ENCODE measurements around the gene PLOD1. TPM values are rescaled to one million over a fixed set of nuclear protein-coding genes. Genes with fewer than 3 reads are reported as not detected.

Gene PLOD1
- total RNA-seq, 4 donors from 2014 or later, result 28.8 to 56.3 (median 41.2) TPM

DNA sequence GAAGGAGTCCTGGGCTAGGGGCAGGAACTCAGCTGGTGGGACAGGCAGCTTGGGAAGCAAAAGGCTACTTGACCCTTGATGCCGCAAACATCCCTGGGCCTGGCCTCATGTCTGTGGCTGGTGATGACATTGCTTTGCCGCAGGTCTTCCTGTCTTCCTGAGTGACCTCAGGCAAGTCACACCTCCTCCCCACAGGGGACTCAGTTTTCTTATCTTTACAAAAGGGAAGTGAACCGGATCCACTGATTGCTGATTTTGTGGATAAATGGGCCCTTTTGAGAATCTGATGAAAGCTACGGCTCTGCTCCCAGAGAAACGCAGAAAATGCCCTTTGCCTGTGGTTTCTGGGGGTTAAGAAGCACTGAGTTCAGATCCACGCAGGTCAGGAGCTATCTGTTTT lies 20.7 kb downstream of the PLOD1 start:
- Histone ChIP-seq H3K4me1 (peaks cover 0 to under 1% (median 0%) of the 10 kb centered on the region in 4 donors), H3K27me3 (no peaks in the 10 kb centered on the region), H3K36me3 (peaks cover 0 to 8% (median 2%) of the 10 kb centered on the region in 4 donors), H3K9me3 (no peaks in the 10 kb centered on the region), H3K4me3 (no peak overlapping the region), H3K27ac (no peak overlapping the region)
- TF ChIP-seq EP300 (IDR thresholded peaks at IDR 0.05; ENCODE audit: low read depth) (no peak), POLR2AphosphoS5 (IDR thresholded peaks at IDR 0.05) (no peak), POLR2A (IDR thresholded peaks at IDR 0.05) (no peak)
- TF ChIP-seq, protein P1, sequence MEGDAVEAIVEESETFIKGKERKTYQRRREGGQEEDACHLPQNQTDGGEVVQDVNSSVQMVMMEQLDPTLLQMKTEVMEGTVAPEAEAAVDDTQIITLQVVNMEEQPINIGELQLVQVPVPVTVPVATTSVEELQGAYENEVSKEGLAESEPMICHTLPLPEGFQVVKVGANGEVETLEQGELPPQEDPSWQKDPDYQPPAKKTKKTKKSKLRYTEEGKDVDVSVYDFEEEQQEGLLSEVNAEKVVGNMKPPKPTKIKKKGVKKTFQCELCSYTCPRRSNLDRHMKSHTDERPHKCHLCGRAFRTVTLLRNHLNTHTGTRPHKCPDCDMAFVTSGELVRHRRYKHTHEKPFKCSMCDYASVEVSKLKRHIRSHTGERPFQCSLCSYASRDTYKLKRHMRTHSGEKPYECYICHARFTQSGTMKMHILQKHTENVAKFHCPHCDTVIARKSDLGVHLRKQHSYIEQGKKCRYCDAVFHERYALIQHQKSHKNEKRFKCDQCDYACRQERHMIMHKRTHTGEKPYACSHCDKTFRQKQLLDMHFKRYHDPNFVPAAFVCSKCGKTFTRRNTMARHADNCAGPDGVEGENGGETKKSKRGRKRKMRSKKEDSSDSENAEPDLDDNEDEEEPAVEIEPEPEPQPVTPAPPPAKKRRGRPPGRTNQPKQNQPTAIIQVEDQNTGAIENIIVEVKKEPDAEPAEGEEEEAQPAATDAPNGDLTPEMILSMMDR (IDR thresholded peaks at IDR 0.05), result no peak
- intact Hi-C loops (cut with DNase I; ENCODE audit: low total_unique reads), result no loop called here
- WGBS, 2 donors (ENCODE audit: low coverage in 1 of 2), result 92 to 100% methylated on average over 2 to 6 of the region's 6 CpGs
- no peak for DNase-seq
- in situ Hi-C loops (cut with MboI; ENCODE audit: low pct_ligation_motif_present in 1 of 4, low pct_unique_long_range_greater_than_20kb in 1 of 4, low sequenced_read_pairs in 3 of 4), result loop anchor here in 3 of 4 donors (25.0 kb wide), 1 partner anchor 118 kb away; the partner anchor contains the start of gene NPPA (in 3 of the 3)

DNA sequence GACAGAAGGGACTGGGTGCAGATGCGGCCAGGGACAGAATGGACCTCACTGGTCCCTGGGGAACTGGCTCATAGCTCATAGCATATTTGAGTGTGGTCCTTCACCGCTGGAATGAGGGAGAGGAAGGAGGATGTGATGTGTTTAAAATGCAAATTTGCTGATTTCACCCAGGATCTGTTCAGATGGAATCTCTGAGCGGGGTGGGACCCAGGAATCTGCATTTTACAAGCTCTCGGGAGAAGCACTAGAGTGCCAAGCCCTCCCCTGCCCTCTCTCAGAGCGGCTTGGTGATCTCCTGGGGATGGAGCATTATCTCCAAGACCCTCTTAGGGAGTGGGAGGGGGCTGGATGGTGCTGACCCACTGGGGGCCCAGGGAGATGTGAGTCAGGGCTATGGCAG lies 22.9 kb downstream of the PLOD1 start:
- H3K27me3 ChIP-seq, result no peaks in the 10 kb centered on the region
- no peak overlapping the region for H3K4me3 ChIP-seq
- intact Hi-C loops (cut with DNase I; ENCODE audit: low total_unique reads) (no loop called here), in situ Hi-C loops (cut with MboI; ENCODE audit: low pct_ligation_motif_present in 1 of 4, low pct_unique_long_range_greater_than_20kb in 1 of 4, low sequenced_read_pairs in 3 of 4) (loop anchor here in 3 of 4 donors (25.0 kb wide), 1 partner anchor 120 kb away; the partner anchor contains the start of gene NPPA (in 3 of the 3))
- 88% methylated on average over 5 of the region's 5 CpGs; no CpG with 5 or more reads in 1 of the 2 donors for WGBS, 2 donors (ENCODE audit: low coverage in 1 of 2)
- H3K27ac ChIP-seq, result no peak overlapping the region
- H3K36me3 ChIP-seq, result peaks cover 0 to 8% (median 2%) of the 10 kb centered on the region in 4 donors
- H3K9me3 ChIP-seq, result no peaks in the 10 kb centered on the region
- TF ChIP-seq, protein P1 (IDR thresholded peaks at IDR 0.05), result no peak
- TF ChIP-seq POLR2A (IDR thresholded peaks at IDR 0.05) (no peak), POLR2AphosphoS5 (IDR thresholded peaks at IDR 0.05) (no peak), EP300 (IDR thresholded peaks at IDR 0.05; ENCODE audit: low read depth) (no peak)
- H3K4me1 ChIP-seq, result peaks cover 10 to 16% (median 12%) of the 10 kb centered on the region in 4 donors
- no peak for DNase-seq

DNA sequence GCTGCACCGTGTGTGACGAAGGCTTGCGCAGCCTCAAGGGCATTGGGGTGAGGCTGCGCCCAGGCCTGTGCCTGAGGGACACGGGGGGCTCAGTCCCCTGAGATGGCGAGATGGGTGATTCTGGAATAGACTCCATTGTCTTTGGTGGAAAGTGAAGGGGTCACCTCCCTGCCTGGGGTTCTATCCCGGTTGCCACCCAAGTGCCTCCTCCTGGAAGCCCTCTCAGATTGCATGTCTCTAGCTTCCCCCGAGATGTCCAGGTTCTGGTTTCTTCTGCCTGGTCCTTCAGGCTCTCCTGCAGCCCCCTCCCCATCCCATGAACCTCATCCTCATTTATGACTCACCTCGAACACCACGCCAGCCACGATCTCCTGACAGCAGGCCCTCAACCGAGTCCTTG lies 23.4 kb downstream of the PLOD1 start:
- H3K27me3 ChIP-seq, result no peaks in the 10 kb centered on the region
- intact Hi-C loops (cut with DNase I; ENCODE audit: low total_unique reads), result no loop called here
- DNase-seq, result no peak
- no peak overlapping the region for H3K4me3 ChIP-seq
- H3K36me3 ChIP-seq, result peaks cover 0 to 8% (median 2%) of the 10 kb centered on the region in 4 donors
- H3K4me1 ChIP-seq, result peaks cover 10 to 16% (median 12%) of the 10 kb centered on the region in 4 donors
- WGBS, 2 donors (ENCODE audit: low coverage in 1 of 2), result 96% methylated on average over 12 of the region's 12 CpGs; no CpG with 5 or more reads in 1 of the 2 donors
- in situ Hi-C loops (cut with MboI; ENCODE audit: low pct_ligation_motif_present in 1 of 4, low pct_unique_long_range_greater_than_20kb in 1 of 4, low sequenced_read_pairs in 3 of 4), result loop anchor here in 3 of 4 donors (25.0 kb wide), 1 partner anchor 121 kb away; the partner anchor contains the start of gene NPPA (in 3 of the 3)
- no peak overlapping the region for H3K27ac ChIP-seq
- TF ChIP-seq EP300 (IDR thresholded peaks at IDR 0.05; ENCODE audit: low read depth), result no peak
- TF ChIP-seq, protein P1 (IDR thresholded peaks at IDR 0.05), result no peak
- no peak for TF ChIP-seq POLR2A (IDR thresholded peaks at IDR 0.05)
- TF ChIP-seq POLR2AphosphoS5 (IDR thresholded peaks at IDR 0.05), result no peak
- no peaks in the 10 kb centered on the region for H3K9me3 ChIP-seq

DNA sequence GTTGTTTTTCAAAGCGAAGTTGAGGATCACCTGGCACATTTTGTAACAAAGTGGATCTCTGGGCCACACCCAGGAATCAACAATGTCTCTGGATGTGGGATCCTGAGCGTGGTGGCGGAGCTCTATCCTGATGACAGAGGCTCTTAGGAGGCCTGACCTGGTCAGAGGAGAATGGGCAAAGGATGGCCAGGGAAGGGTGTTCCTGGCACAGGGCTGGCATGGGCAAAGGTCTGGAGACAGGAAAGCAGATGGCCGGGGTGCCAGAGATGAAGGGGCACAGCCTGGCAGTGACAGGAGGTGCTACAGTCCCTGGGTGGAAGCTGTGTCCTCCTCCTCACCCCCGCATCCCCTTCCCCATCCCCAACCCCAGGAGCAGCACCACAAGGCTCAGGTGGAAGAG lies 25.8 kb downstream of the PLOD1 start:
- H3K4me1 ChIP-seq, result peaks cover 10 to 16% (median 12%) of the 10 kb centered on the region in 4 donors
- H3K4me3 ChIP-seq, result no peak overlapping the region
- whole genome bisulfite sequencing, 2 donors (ENCODE audit: low coverage in 1 of 2), result 88% methylated on average over 5 of the region's 5 CpGs; no CpG with 5 or more reads in 1 of the 2 donors
- H3K27ac ChIP-seq, result no peak overlapping the region
- H3K9me3 ChIP-seq, result no peaks in the 10 kb centered on the region
- TF ChIP-seq, protein P1 (IDR thresholded peaks at IDR 0.05), result no peak
- TF ChIP-seq POLR2AphosphoS5 (IDR thresholded peaks at IDR 0.05) (no peak), EP300 (IDR thresholded peaks at IDR 0.05; ENCODE audit: low read depth) (no peak), POLR2A (IDR thresholded peaks at IDR 0.05) (no peak)
- no peak for DNase-seq
- intact Hi-C loops (cut with DNase I; ENCODE audit: low total_unique reads) (no loop called here), in situ Hi-C loops (cut with MboI; ENCODE audit: low pct_ligation_motif_present in 1 of 4, low pct_unique_long_range_greater_than_20kb in 1 of 4, low sequenced_read_pairs in 3 of 4) (loop anchor here in 3 of 4 donors (25.0 kb wide), 1 partner anchor 123 kb away; the partner anchor contains the start of gene NPPA (in 3 of the 3))
- H3K36me3 ChIP-seq, result peaks cover 0 to 10% (median 2%) of the 10 kb centered on the region in 4 donors
- no peaks in the 10 kb centered on the region for H3K27me3 ChIP-seq

All from transverse colon (tissue), 4 donors.